Kidney (tissue), 14 donors: ENCODE measurements around the gene KDF1. TPM values are rescaled to one million over a fixed set of nuclear protein-coding genes. Genes with fewer than 3 reads are reported as not detected.
"Not testable (repeated sequence)": the region's sequence is repeated elsewhere in the genome, so short reads cannot be mapped to it uniquely, and the experiment has no call there.

Experiments used
- DNase-seq, 5 donors: peaks; one replicate each; pipeline ENCODE4 v3.0.0-alpha.2; 2013 to 2020
- FAIRE-seq: peaks from 2 replicates; lab custom pipeline; 2012; peaks lifted over from hg19 to GRCh38; lab: Jason Lieb, UNC
- H3K27ac ChIP-seq, 2 donors: one replicate each; pipeline ENCODE4 v1.7.0; 2013; ENCODE audit warnings: low read depth in 2 of 2, low read length in 2 of 2, inconsistent platforms in 1 of 2
- H3K27me3 ChIP-seq: one replicate; pipeline ENCODE4 v1.7.1; 2013; ENCODE audit warnings: low read length, inconsistent platforms; ENCODE audit not compliant: control insufficient read depth, insufficient read depth
- H3K36me3 ChIP-seq, 3 donors: one replicate each; pipeline versions ENCODE4 v1.7.0 to v1.7.1; 2013; ENCODE audit warnings: low read length in 3 of 3, control low read depth in 1 of 3, inconsistent platforms in 1 of 3; ENCODE audit not compliant: insufficient read depth in 3 of 3, control insufficient read depth in 2 of 3
- H3K4me1 ChIP-seq, 3 donors: one replicate each; pipeline versions ENCODE4 v1.7.0 to v1.7.1; 2013; ENCODE audit warnings: low read length in 3 of 3, inconsistent platforms in 1 of 3, low read depth in 1 of 3; ENCODE audit not compliant: control insufficient read depth in 2 of 3, insufficient read depth in 2 of 3
- H3K4me3 ChIP-seq, 3 donors: one replicate each; pipeline versions ENCODE4 v1.7.0 to v1.8.1; 2013; ENCODE audit warnings: low read length in 3 of 3, control low read depth in 1 of 3, inconsistent platforms in 1 of 3
- H3K9ac ChIP-seq, 3 donors: one replicate each; pipeline versions ENCODE4 v1.7.0 to v1.7.1; 2013; ENCODE audit warnings: low read length in 3 of 3, control low read depth in 1 of 3, inconsistent platforms in 1 of 3
- H3K9me3 ChIP-seq, 3 donors: one replicate each; pipeline versions ENCODE4 v1.7.0 to v1.7.1; 2013; ENCODE audit warnings: low read length in 3 of 3, control low read depth in 1 of 3, inconsistent platforms in 1 of 3; ENCODE audit not compliant: control insufficient read depth in 2 of 3, insufficient read depth in 1 of 3
- CTCF ChIP-seq: IDR thresholded peaks from 3 replicates; pipeline ENCODE4 v1.5.1; 2012; ENCODE audit warnings: mild to moderate bottlenecking, moderate library complexity, borderline replicate concordance; ENCODE audit not compliant: insufficient read depth; ENCODE audit errors: extremely low read depth
- intact Hi-C: fragments of 100-400 bp; cut with DNase I; formaldehyde crosslinking; loops from one replicate; pipeline ENCODE4 v1.11.1; 2022
- polyA plus RNA-seq: library from polyadenylated mRNA; stranded (reverse); fragments of 350-450 nt; fragmentation: Illumina TruSeq; extraction: RNeasy Lipid Tissue Mini Kit (QIAGEN cat#74804); gene quantifications from one replicate; pipeline ENCODE4 v1.2.3, GENCODE V29; 2014; ENCODE audit warnings: low read depth, low replicate concordance; ENCODE audit not compliant: insufficient read depth
- total RNA-seq: library from RNA; stranded (reverse); fragmentation: NEBNext Ultra II Directional; extraction: Animal tissue kit (Norgen Biotek cat#: 25700); gene quantifications from one replicate; pipeline ENCODE4 v1.2.1, GENCODE V29; 2021
- donor health status: control.
- donor health status: control.
- donor health status: control.
- donor health status: control.
- donor health status: control.
- donor health status: DM: yes; HTN: yes; CAD: no.
- donor health status: Normal renal cell carcinoma (clear cell type).

KDF1 gene
- total and polyA plus RNA-seq, 2 donors from 2014 or later, result 14.1 to 19.3 TPM

GRCh38 chr1:26949926-26950319 lies 10.3 kb downstream of the KDF1 start:
- intact Hi-C loops, result no loop called here
- H3K9ac ChIP-seq, result no peak overlapping the region
- no peak for TF ChIP-seq CTCF
- peaks cover 0 to 8% (median 0%) of the 10 kb centered on the region in 3 donors for H3K4me1 ChIP-seq
- no peak for DNase-seq
- no peak overlapping the region for H3K4me3 ChIP-seq
- FAIRE-seq, result no peak
- H3K36me3 ChIP-seq, result peaks cover 0 to 14% (median 11%) of the 10 kb centered on the region in 3 donors
- no peaks in the 10 kb centered on the region for H3K27me3 ChIP-seq
- no peaks in the 10 kb centered on the region for H3K9me3 ChIP-seq
- no peak overlapping the region for H3K27ac ChIP-seq

- intact Hi-C loops, result no loop called here
- peaks cover 0 to 8% (median 0%) of the 10 kb centered on the region in 3 donors for H3K4me1 ChIP-seq
- H3K27ac ChIP-seq, result no peak overlapping the region
- H3K9me3 ChIP-seq, result no peaks in the 10 kb centered on the region
- no peak overlapping the region for H3K4me3 ChIP-seq
- H3K27me3 ChIP-seq, result no peaks in the 10 kb centered on the region
- peaks cover 0 to 14% (median 11%) of the 10 kb centered on the region in 3 donors for H3K36me3 ChIP-seq
- no peak for TF ChIP-seq CTCF
- DNase-seq, result no peak
- no peak overlapping the region for H3K9ac ChIP-seq
- no peak for FAIRE-seq
Measured at GRCh38 chr1:26949266-26949925, 10.9 kb downstream of the KDF1 start.

- H3K4me3 ChIP-seq, H3K27ac ChIP-seq, H3K27me3 ChIP-seq, intact Hi-C loops, DNase-seq, FAIRE-seq, H3K4me1 ChIP-seq, H3K9me3 ChIP-seq, H3K9ac ChIP-seq: not testable (repeated sequence)
- peaks cover 0 to 16% (median 12%) of the 10 kb centered on the region in 3 donors for H3K36me3 ChIP-seq
Measured at GRCh38 chr1:26948725-26949057, 11.6 kb downstream of the KDF1 start.

GRCh38 chr1:26946270-26946669 lies 14.0 kb downstream of the KDF1 start:
- peaks cover 4 to 33% (median 26%) of the 10 kb centered on the region in 3 donors for H3K36me3 ChIP-seq
- H3K27me3 ChIP-seq, result no peaks in the 10 kb centered on the region
- no peak overlapping the region for H3K4me3 ChIP-seq
- H3K27ac ChIP-seq, result no peak overlapping the region
- TF ChIP-seq CTCF, result no peak
- peaks cover 0 to 8% (median 0%) of the 10 kb centered on the region in 3 donors for H3K4me1 ChIP-seq
- DNase-seq (no peak), FAIRE-seq (no peak)
- H3K9ac ChIP-seq, result no peak overlapping the region
- no peaks in the 10 kb centered on the region for H3K9me3 ChIP-seq
- intact Hi-C loops, result no loop called here
